Measurements from ENCODE around the gene ZFYVE21.

The ZFYVE21 gene

DNA sequence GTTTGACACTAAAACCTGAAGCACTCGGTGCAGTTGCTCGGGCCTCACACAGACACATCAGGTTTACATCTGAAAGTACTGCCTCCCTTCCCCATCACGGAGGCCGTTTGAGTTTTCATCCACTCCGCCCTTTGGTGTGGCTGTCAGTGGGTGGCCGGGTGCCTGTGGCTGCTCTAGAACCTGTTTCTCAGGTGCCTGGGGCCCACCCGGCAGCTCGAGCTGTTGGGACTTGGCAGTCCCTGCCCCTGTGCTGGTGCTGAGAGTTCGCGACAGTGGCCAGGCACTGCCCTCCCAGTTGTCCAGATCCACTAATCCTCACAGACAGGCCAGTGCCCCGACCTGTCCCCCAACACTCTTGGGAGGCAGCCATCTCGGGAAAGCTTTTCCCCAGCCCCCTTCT lies 22.7 kb upstream of the ZFYVE21 start:
- no peak for DNase-seq

DNA sequence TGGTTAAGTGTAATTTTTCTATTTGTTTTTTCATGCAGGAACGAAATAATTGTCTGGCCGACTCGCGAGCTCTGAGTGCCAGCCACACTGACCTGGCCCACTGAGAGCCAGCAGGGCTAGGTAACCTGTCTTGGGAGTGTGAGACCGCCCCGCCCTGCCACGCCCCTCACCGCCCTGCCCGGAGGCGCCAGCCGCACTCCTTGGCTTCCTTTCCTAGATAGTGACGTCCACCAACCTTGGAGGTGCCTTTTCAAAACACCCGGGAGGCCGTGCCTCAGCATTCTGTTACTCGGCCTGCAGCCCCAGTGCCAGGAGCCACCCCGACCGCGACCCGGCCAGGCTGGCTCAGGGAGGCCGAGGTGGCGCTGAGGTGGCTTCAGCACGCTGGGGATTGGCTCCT lies 22.1 kb upstream of the ZFYVE21 start:
- DNase-seq: no peak

- DNase-seq: no peak
Observed at GRCh38 chr14:103694572-103695026, 21.0 kb upstream of the ZFYVE21 start.

DNA sequence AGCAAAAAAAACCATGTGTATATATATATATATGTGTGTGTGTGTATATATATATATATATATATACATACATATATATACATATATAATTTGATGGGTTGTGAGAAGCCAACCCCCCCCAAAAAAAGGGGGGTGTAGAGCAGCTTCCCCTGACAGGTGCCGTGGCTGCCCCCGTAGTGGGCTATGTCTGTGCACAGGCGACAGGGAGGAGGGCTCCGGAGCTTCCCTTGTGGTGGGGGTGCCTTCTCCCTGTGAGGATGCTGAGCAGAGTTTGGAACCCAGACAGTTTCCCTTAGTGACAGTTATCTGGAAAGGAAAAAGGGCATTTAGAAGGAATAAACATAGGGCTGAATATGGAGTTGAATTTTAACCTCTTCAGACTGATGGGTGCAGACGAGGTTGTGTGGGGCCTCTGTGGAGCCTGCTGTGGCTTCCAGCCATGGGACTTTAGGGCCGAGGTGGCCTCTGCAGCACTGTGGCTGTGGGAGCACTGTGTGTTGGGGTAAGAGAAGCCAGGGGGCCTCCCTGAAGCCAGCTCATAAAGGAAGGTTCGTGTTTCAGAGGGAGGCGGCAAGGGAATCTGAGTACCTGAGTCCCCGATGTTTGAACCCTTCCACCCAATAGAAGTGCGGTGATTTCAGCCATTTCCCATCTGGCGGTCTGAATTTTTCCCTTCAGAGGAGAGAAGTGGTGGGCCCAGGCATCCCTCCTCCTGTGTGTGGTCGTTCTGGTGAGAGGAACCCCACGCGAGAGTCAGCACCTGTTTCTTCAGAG lies 20.1 kb upstream of the ZFYVE21 start:
- DNase-seq: no peak

- no peak for DNase-seq
Observed at GRCh38 chr14:103696070-103696402, 19.6 kb upstream of the ZFYVE21 start.

- no peak for DNase-seq
Observed at GRCh38 chr14:103696466-103697071, 19.0 kb upstream of the ZFYVE21 start.

GRCh38 chr14:103697206-103697602 lies 18.4 kb upstream of the ZFYVE21 start:
- no peak for DNase-seq

DNA sequence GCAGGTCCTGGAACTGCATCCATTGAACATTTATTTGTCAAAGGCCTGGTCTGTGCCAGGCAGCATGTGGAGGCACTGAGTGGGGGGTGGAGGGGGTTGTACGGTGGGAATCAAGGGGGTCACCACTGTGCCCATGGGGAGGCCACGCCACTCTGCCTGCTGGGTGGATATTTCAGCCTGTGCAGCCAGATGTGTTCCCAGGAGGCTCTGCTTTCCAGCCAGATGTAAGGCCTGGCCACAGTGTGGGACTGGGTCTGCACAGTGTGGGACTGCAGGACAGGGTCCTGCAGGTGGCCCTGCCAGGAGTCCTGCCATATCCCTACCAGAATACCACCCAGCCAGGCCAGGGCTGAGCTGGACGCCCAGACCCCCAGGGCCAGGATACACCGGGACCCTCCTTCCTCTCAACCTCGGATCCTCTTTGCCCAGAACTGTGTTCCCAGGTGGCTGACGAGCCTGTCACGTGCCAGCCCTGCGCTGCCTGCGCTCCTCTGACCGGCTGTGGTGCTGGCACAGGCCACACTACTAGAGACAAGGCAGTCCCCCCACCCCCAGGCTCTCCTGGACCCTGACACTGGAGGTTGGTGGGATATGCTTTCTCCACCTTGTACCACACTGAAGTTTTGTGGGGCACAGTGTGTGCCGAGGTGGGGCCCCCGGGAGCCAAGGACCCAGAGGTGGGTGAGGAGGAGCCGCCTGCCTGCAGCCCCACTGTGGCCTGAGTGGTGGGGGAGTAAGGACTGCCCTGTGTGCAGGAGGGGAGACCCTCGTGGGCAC lies 17.8 kb upstream of the ZFYVE21 start:
- DNase-seq: no peak

DNA sequence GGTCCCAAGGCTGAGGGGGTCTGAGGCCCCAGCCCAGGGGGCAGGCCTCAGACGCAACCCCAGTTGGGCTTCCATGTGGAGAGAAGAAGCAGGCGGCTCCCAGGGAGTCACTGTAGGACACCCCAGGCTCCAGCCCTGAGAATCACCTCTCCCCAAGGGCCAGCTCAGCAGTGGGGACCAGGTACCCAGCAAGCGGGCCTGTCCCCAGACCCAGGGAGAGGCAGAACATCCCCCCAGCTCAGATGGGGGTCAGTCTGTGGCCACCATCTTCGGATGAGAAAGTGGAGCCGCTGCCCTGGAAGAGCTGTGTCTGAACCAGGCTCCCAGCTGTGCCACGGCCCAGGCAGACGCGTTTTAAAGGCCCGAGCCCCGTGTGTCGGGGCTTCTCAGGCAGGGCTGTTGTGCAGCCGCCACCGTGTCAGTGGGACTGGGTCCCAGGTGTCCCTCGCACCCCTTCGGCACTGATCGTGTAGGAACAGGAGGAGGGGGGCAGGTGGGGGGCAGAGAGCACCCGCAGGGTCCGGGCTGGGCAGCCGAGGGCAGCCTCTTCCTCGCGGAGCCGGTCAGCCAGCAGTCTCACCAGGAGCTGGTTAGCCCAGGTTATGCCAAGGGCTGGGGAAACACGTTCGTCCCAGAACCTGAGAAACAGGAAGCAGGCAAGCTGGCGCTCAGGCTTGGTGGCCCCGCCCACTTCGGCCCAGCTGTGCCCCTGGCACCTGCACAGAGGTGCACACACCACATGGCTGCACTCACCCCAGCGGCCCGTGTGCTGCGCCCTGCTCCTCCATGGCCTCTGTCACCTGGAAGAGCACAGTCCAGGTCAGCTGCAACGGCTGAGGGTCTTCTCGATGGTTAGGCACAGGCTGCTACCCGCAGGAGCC lies 17.0 kb upstream of the ZFYVE21 start:
- DNase-seq: no peak

- no peak for DNase-seq
Observed at GRCh38 chr14:103699261-103699661, 16.3 kb upstream of the ZFYVE21 start.

GRCh38 chr14:103699901-103700752 lies 15.5 kb upstream of the ZFYVE21 start:
- DNase-seq: no peak

DNA sequence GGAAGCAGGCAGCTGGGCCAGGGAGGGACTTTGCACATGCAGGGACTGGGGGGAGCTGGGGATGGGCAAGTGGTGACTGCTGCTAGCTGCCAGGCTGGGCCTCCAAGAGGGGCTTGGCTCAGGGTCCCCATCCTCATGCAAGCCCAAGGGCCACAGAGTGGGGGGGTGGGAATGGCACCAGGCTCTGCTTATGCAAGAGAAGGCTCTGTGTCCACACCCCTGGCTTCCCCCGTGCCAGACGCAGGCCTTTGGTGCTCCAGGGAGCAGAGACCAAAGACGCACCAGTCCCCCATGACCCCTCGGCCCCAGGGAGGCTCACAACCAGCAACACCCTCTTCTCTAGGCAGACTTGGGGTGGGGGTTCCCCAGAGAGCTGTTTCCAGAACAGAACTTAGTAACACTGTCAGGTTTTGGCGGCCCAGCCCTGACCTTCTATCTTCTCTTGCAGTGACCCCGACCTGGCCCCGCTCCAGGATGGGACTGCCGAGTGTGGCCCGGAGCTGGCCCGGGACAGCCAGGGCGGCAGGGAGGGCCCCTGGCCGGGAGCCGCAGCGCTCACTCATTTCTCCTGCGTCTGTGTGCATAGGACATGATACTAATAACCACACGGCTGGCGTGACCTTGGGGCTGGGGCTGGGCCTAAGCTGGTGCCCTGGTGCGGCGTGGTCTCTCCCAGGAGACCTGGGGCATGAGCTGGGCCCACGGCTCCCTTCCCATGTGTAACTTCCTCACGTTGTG lies 14.7 kb upstream of the ZFYVE21 start:
- DNase-seq: no peak

DNA sequence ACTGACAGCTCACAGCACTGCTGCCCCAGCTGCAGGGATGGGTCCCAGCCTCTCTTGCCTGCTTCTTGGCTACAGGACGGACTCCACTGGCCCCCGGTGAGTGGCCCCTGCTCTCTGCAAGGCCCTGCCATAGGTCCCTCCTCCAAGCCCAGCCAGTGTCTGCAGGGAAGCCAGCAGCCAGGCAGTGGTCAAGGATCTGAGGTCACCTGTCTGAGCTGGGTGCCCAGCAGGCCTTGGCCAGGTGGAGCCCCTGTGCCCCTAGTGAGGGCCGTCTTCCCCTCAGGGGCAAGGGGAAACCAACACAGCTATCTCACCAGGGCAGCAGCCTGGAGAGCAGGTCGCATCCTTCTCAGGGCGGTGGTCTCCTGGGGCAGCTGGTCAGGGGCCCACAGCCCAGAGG lies 13.5 kb upstream of the ZFYVE21 start:
- no peak for DNase-seq

DNA sequence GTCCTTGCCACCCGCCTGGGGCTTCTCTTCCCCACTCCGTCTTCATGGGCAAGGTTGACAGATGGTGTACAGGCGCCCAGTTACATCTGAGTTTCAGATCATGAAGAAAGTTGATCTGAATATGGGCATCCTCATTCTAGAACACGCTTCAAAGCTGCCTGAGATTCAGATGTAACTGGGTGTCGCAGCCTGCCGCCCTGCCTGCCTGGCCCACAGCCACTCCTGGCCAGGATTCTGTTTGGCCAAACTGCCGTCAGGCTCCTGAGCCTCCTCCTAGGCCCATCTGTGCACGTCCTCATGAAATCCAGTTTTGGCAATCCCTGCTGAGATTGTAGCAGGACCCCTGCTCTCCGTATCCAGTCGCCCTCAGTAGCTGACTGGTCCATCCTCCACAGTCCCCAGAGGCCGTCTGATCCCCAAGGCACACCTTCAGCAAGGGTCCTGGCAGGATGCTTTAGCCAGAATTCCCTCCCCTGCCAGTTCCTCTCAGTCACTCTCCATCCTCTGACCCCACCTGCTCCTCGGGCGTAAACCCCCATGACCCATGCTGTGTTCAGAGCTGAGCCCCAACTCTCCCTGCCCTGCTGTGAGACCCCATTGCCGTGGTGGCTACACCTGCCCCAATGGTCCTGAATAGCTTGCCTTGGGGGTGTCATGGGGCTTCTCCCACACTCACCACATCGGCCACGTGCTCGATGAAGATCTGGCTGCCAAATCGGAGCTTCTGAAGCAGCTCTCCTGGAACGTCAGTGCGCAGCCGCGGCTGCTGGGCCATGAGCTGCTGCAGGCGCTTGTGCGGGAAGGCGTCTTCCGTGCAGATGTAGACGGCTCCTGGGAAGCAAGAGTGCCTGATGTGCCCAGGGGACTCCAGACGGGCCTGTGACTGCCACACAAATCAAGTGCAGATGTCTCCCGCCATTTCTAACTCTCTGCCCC lies 12.8 kb upstream of the ZFYVE21 start:
- DNase-seq: no peak

- no peak for DNase-seq
Observed at GRCh38 chr14:103703433-103704385, 11.9 kb upstream of the ZFYVE21 start.

GRCh38 chr14:103704708-103705107 lies 10.9 kb upstream of the ZFYVE21 start:
- DNase-seq: no peak

- DNase-seq: no peak
Observed at GRCh38 chr14:103705118-103705503, 10.5 kb upstream of the ZFYVE21 start.

- DNase-seq: no peak
Observed at GRCh38 chr14:103705504-103706284, 9.9 kb upstream of the ZFYVE21 start.
